ENCODE data around the gene AGL. TPM values are rescaled to one million over a fixed set of nuclear protein-coding genes. Genes with fewer than 3 reads are reported as not detected.

The AGL gene
- total RNA-seq, 1 donor from 2014 or later, result 21.8 TPM

- Mint-ChIP-seq H3K4me1 (no peaks in the 10 kb centered on the region), H3K9me3 (no peaks in the 10 kb centered on the region), H3K36me3 (ENCODE audit: low read depth) (peaks cover 54% of the 10 kb centered on the region), H3K27ac (no peak overlapping the region), H3K4me3 (no peak overlapping the region), H3K27me3 (no peaks in the 10 kb centered on the region)
- DNase-seq (no peak), ATAC-seq (ENCODE audit: low read depth) (no peak)
- POLR2A ChIA-PET, result no interaction called here
- TF ChIP-seq, protein P1, sequence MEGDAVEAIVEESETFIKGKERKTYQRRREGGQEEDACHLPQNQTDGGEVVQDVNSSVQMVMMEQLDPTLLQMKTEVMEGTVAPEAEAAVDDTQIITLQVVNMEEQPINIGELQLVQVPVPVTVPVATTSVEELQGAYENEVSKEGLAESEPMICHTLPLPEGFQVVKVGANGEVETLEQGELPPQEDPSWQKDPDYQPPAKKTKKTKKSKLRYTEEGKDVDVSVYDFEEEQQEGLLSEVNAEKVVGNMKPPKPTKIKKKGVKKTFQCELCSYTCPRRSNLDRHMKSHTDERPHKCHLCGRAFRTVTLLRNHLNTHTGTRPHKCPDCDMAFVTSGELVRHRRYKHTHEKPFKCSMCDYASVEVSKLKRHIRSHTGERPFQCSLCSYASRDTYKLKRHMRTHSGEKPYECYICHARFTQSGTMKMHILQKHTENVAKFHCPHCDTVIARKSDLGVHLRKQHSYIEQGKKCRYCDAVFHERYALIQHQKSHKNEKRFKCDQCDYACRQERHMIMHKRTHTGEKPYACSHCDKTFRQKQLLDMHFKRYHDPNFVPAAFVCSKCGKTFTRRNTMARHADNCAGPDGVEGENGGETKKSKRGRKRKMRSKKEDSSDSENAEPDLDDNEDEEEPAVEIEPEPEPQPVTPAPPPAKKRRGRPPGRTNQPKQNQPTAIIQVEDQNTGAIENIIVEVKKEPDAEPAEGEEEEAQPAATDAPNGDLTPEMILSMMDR (IDR thresholded peaks at IDR 0.05), result no peak
- intact Hi-C loops (cut with micrococcal nuclease), result no loop called here
- CTCF ChIA-PET, result no interaction called here
These were observed 67.1 kb downstream of the AGL start for GRCh38 chr1:99917214-99917613.

DNA sequence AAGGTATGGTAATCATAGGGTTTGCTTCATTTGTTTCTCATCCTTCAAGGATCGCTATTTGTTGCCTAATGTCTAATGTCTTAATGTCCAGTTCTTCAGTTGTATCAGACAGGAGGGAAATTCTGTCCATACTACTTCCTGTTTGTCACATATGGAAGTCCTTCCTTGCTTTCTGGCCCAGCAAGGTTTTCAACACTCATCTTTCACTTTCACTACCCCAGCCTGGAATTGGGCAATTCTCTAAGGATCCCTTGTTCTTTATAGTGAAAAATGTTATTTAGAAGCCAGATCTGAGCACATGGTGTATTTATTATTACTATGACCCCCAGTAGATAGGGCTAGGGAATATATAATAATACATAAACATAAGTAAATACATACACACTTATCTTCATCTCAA is 69.1 kb downstream of the AGL start:
- POLR2A ChIA-PET, result no interaction called here
- Mint-ChIP-seq H3K27ac (no peak overlapping the region), H3K9me3 (no peaks in the 10 kb centered on the region), H3K27me3 (no peaks in the 10 kb centered on the region), H3K36me3 (ENCODE audit: low read depth) (peaks cover 46% of the 10 kb centered on the region), H3K4me1 (no peaks in the 10 kb centered on the region), H3K4me3 (no peak overlapping the region)
- intact Hi-C loops (cut with micrococcal nuclease), result no loop called here
- ATAC-seq (ENCODE audit: low read depth) (no peak), DNase-seq (no peak)
- CTCF ChIA-PET, result no interaction called here
- TF ChIP-seq, protein P1 (IDR thresholded peaks at IDR 0.05), result no peak

DNA sequence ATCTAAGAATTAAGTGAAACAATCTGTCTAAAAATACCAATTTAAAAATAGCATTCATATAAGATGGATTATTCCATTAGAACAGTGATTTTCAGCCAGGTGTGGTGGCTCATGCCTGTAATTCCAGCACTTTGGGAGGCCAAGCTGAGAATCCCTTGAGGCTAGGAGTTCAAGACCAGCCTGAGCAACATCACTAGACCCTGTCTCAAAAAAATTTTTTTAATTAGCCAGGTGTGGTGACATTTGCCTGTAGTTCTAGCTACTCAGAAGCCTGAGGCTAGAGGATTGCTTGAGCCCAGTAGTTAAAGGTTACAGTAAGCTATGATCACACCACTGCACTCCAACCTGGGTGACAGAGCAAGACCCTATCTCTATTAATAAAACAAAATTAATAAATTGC is 84.6 kb downstream of the AGL start:
- ATAC-seq (ENCODE audit: low read depth), result no peak
- Mint-ChIP-seq H3K4me3 (no peak overlapping the region), H3K36me3 (ENCODE audit: low read depth) (no peaks in the 10 kb centered on the region), H3K27ac (no peak overlapping the region), H3K9me3 (peaks cover 5% of the 10 kb centered on the region), H3K4me1 (no peaks in the 10 kb centered on the region), H3K27me3 (peaks cover 4% of the 10 kb centered on the region)
- no peak for DNase-seq
- CTCF ChIA-PET, result no interaction called here
- intact Hi-C loops (cut with micrococcal nuclease), result no loop called here
- TF ChIP-seq, protein P1 (IDR thresholded peaks at IDR 0.05), result no peak
- POLR2A ChIA-PET, result no interaction called here

- no peak overlapping the region for H3K4me3 Mint-ChIP-seq
- intact Hi-C loops (cut with micrococcal nuclease), result no loop called here
- TF ChIP-seq, protein P1 (IDR thresholded peaks at IDR 0.05), result no peak
- no peak for ATAC-seq (ENCODE audit: low read depth)
- ChIA-PET POLR2A (no interaction called here), CTCF (no interaction called here)
- H3K9me3 Mint-ChIP-seq, result peaks cover 5% of the 10 kb centered on the region
- H3K4me1 Mint-ChIP-seq, result no peaks in the 10 kb centered on the region
- H3K27me3 Mint-ChIP-seq, result peaks cover 4% of the 10 kb centered on the region
- no peaks in the 10 kb centered on the region for H3K36me3 Mint-ChIP-seq (ENCODE audit: low read depth)
- DNase-seq, result no peak
- H3K27ac Mint-ChIP-seq, result no peak overlapping the region
These were observed 85.4 kb downstream of the AGL start for GRCh38 chr1:99935534-99935933.

GRCh38 chr1:99936071-99936470 is 85.9 kb downstream of the AGL start:
- TF ChIP-seq, protein P1 (IDR thresholded peaks at IDR 0.05), result no peak
- no peak overlapping the region for H3K27ac Mint-ChIP-seq
- ChIA-PET CTCF (no interaction called here), POLR2A (no interaction called here)
- ATAC-seq (ENCODE audit: low read depth) (no peak), DNase-seq (no peak)
- H3K4me3 Mint-ChIP-seq, result no peak overlapping the region
- peaks cover 5% of the 10 kb centered on the region for H3K9me3 Mint-ChIP-seq
- H3K27me3 Mint-ChIP-seq, result peaks cover 4% of the 10 kb centered on the region
- intact Hi-C loops (cut with micrococcal nuclease), result no loop called here
- H3K4me1 Mint-ChIP-seq, result no peaks in the 10 kb centered on the region
- H3K36me3 Mint-ChIP-seq (ENCODE audit: low read depth), result no peaks in the 10 kb centered on the region

All from activated B cell treated with CpG ODN at 0.5 μM for 24 hours (primary cell).